NCI-H2081 treated with DMSO at 0.1 percent for 48 hours (cell line): ENCODE measurements around the gene WDFY3.

Source experiments
- DNase-seq: peaks from one replicate; lab custom pipeline; 2025; lab: John Stamatoyannopoulos, UW

WDFY3 gene

GRCh38 chr4:84966382-84967242 lies at the start of gene WDFY3:
Gene WDFY3 (minus strand): TSS chr4:84966690. CDS start chr4:84860591, 106,099 bp downstream.
- DNase-seq, result peak; percentile 13

DNA sequence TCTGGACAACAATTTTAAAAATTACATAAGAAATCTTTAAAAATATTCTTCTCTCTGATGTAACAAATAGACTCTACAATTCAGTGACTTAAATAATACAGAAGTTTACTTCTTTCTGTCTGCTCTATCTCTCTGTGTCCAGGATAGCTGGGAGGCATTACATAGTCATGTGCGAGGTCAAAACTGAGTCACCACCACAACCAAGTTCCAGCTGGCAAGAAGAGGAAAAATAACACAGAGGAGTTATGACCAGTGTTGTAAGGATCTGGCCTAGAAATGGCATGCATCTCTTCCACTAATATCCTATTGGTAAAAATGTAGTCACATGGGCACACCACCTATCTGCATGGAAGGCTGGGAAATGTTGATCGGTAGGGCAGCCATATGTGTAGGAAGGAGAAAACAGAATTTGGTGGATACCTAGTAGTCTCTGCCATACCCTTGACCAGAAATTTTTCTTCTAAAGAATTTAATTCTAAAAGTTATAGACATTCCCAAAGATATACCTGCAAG lies 39.4 kb upstream of the WDFY3 start:
- DNase-seq, result no peak

DNA sequence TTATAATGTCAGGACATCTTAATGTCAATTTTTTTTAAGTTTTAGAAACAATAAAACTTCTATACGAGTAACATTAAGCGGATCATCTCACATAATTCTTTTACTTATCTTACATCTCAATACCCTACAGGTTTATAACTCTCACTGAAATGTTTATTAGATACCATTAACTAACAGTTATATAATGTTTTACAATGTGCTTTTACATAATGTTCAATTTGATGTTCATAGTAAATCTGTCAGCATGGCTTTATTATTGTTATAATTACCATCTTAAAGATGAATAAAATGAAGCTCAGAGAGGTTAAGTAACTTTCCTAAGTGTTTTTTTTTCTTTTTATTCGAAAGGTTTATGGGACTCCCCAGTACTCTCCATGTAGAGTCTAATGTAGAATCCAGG lies 33.9 kb upstream of the WDFY3 start:
- DNase-seq, result no peak

- no peak for DNase-seq
These were observed 28.9 kb upstream of the WDFY3 start for GRCh38 chr4:84995386-84995785.

GRCh38 chr4:84994280-84994679 lies 27.8 kb upstream of the WDFY3 start:
- no peak for DNase-seq

- no peak for DNase-seq
These were observed 19.5 kb upstream of the WDFY3 start for GRCh38 chr4:84985952-84986351.

DNA sequence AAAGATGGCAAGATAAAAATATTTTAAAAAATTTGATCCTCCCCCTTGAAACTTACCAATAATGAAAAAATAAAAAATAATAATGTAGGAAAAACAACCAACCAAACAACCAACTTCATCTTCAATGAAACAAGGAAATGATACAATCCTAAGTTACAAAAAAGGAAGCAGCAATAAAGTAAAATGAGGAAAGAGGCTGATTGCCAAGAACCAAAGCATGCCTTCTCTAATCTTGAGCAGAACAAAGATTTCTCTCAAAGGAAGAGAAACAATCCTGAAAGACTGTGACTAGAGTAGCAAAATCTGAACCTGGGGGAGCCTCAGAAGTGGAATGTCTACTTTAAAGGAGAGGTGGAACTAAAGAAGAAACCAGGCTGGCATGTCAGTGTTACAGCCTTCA lies 10.9 kb upstream of the WDFY3 start:
- no peak for DNase-seq

GRCh38 chr4:84973856-84974255 lies 7.4 kb upstream of the WDFY3 start:
- DNase-seq, result no peak

- peak; percentile 12 for DNase-seq
These were observed 4.9 kb upstream of the WDFY3 start for GRCh38 chr4:84971319-84971932.

GRCh38 chr4:84968925-84969324 lies 2.4 kb upstream of the WDFY3 start:
- DNase-seq, result no peak

- DNase-seq, result no peak
These were observed 777 bp upstream of the WDFY3 start for GRCh38 chr4:84967243-84967690.

GRCh38 chr4:84965553-84966381 lies 723 bp downstream of the WDFY3 start:
- DNase-seq, result no peak

DNA sequence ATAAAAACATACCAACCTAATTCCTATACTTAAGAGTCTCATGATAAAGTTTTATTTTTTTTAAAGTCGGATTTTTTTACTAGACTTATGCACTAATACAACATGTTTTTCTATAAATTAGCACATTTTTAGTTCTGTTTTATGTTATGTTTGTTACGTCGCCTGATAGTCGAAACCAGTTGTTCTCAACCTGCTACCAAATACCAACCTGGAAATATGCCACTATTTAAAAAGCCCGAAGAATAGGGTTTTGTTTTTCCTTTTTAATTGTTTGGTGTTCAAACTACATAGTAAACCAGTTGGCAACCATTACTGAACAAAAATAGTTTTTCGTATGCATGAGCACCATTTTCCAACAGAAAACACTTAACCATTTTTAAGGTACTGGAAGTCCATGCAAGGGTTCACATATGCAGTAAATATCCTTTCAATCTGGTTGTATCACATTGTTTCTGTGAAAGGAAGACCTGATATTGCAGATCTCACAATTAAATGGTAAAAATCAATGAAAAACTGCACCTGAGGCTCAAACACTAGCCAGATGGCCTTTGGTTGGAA lies 1.4 kb downstream of the WDFY3 start:
- DNase-seq, result no peak

GRCh38 chr4:84962102-84962501 lies 4.4 kb downstream of the WDFY3 start:
- DNase-seq, result no peak

DNA sequence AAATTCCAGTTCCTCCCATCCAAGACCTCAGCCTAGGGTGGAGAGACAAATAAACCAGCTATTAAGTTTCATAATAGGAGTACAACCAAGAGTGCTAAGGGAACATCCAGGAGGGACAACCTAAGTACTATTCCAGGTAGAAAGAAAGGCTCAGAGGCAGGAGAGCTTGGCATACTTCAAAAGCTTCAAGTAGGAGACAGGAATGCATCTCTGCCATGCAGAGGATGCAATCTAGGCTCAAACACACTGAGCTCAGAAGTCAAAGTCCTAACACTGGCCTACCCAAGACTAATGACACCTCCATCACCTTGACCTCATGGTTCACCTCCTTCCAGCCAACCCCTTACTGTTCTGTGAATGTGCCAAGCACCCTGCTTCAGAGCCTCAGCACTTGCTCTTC lies 8.1 kb downstream of the WDFY3 start:
- no peak for DNase-seq

DNA sequence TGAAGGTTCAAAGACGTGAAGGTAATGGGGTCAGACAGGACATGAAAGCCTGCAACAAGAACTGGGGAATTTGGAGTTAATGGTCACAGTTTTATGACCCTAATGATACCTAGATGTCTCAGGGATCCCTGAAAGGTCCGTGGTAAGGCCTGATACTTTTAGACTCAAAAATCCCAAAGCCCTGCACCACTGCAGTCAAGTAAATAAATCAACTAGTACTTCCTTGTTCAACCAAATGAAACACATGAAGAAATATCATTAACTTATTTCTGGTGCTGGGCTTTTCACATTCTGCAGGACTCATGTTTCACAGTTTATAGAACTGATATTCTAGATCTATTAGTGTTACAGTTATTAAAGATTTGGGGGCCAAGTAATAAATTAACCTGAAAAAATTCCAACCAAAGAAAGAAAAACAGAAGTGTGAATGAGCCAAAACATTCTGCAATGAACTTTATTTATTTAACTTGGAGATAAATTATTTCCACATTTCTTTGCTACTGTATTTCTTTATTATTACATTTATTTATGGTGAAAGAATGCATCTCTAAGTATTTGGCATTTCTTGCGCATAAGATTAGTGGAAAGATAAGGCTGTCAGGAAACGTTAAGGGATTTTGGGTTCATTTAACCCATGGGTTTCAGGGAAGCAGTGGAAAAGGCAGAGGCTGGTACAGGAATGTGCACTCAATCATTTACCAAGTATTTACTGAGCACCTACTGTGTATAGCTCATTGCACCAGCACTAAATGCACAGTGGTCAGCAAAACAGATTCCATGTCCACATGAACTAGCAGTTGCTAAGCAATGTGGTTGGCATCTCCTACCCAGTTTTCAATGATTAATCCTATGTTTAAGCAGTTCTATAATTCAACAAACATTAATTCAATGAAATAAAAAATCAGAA lies 8.7 kb downstream of the WDFY3 start:
- DNase-seq, result no peak

GRCh38 chr4:84956014-84956413 lies 10.5 kb downstream of the WDFY3 start:
- no peak for DNase-seq

DNA sequence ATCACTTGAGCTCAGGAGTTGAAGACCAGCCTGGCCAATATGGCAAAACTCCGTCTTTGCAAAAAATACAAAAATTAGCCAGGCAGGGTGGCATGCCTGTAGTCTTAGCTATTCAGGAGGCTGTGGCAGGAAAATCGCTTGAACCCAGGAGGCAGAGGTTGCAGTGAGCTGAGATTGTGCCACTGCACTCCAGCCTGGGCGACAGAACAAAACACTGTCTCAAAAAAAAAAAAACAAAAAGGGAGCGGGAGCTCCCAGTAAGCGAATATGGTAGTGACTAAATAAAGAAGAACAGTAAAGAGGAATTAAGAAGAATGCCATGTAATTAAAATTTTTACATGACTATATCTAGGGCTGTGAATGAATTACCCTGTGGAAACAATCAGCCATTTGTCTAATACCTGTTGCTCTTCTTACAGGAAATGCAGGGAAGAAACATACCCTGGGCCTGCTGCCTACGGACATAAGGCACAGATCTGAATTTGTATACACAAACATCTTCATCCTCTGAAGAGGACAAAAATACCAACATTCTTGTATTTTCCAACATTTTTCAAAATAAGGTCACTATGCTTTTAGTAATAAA lies 11.4 kb downstream of the WDFY3 start:
- DNase-seq, result no peak

DNA sequence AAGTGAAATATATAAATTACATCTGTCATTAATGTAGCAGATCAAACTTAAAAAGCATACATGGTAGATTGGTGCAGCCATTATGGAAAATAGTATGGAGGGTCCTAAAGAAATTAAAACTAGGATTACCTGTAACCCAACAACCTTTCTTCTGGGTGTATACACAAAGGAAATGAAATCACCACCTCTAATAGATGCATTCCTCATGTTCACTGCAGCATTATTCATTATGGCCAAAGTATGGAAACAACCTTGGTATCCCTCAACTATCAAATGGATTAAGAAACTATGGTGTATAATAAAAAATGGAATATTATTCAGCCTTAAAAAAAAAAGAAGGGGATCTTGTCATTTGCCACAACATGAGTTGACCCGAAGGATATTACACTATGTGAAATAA lies 13.7 kb downstream of the WDFY3 start:
- no peak for DNase-seq

DNA sequence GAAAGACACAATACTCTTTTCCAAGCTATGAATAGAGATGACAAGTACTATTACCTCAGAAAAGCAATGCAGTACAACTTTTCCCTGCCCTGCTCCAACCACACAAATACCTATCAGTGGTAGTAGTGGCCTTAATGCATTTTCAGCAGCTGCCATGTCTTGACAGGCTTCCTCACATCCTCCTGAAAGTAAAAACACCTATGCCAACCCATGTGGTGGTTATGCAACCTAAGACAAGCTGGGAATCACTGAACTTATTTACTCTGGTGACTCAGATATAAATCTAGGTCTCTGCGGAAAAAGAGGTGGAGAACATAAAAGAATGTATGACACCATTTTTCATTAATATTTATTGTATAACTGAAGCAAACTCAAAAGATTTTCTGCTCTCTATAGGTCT lies 14.5 kb downstream of the WDFY3 start:
- no peak for DNase-seq

DNA sequence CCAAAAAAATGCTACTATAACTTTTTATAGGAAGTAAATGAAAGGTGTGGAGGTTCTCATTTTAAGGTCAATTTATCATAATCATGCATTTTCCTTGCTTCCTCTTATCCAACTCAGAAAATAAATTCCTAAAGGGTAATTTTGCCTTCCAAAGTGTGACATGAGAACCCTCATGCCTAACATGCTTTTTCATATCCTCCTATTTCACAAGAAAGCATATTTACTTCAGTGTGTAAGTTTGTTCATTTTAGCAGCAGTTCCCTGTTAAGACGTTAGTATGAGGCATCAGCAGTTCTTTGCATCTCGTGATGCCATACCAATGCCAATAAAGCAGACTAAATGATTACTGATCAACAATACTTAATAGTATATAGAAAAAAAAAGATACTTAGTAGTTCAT lies 18.4 kb downstream of the WDFY3 start:
- DNase-seq, result no peak
